Loucy (cell line): ENCODE data around the gene PRR5.

ENCODE experiments used
- H2AFZ ChIP-seq: fragments of 200-600 bp; sonication (generic); 2 replicates; pipeline ENCODE4 v1.6.0; 2016; ENCODE audit warnings: antibody characterized with exemption, mild to moderate bottlenecking, low read length, moderate library complexity
- H3F3A ChIP-seq: fragments of 200-600 bp; 2 replicates; pipeline ENCODE4 v1.6.0; 2016; ENCODE audit warnings: antibody characterized with exemption, low read depth, mild to moderate bottlenecking
- H3K27me3 ChIP-seq: fragments of 200-600 bp; sonication (generic); 2 replicates; pipeline ENCODE4 v1.6.1; 2014; ENCODE audit warnings: low read length, mild to moderate bottlenecking; ENCODE audit not compliant: insufficient read depth, poor library complexity, severe bottlenecking
- H3K36me3 ChIP-seq: fragments of 200-600 bp; sonication (generic); 2 replicates; pipeline ENCODE4 v1.6.1; 2016; ENCODE audit warnings: low read length; ENCODE audit not compliant: insufficient read depth
- H3K4me1 ChIP-seq: fragments of 200-600 bp; sonication (generic); 2 replicates; pipeline ENCODE4 v1.5.1; 2014; ENCODE audit warnings: low read length, mild to moderate bottlenecking; ENCODE audit not compliant: insufficient read depth, poor library complexity, severe bottlenecking
- H3K4me2 ChIP-seq: fragments of 200-600 bp; sonication (generic); 2 replicates; pipeline ENCODE4 v1.6.0; 2014; ENCODE audit warnings: antibody characterized with exemption, low read length, low read depth, mild to moderate bottlenecking; ENCODE audit not compliant: poor library complexity, severe bottlenecking
- H3K4me3 ChIP-seq: fragments of 200-600 bp; sonication (generic); 2 replicates; pipeline ENCODE4 v1.5.1; 2014; ENCODE audit warnings: low read length, mild to moderate bottlenecking, mixed read lengths; ENCODE audit not compliant: poor library complexity, severe bottlenecking
- H3K79me2 ChIP-seq: fragments of 200-600 bp; sonication (generic); 2 replicates; pipeline ENCODE4 v1.6.1; 2014; ENCODE audit warnings: low read length; ENCODE audit not compliant: insufficient read depth
- H3K9ac ChIP-seq: fragments of 200-600 bp; sonication (generic); 2 replicates; pipeline ENCODE4 v1.6.0; 2014; ENCODE audit warnings: mild to moderate bottlenecking, low read depth, low read length, moderate library complexity; ENCODE audit not compliant: poor library complexity, severe bottlenecking
- H3K9me2 ChIP-seq: fragments of 200-600 bp; sonication (generic); replicated peaks from 2 replicates; pipeline ENCODE4 v1.6.1; 2016; ENCODE audit warnings: low read depth, low read length, mixed read lengths
- H3K9me3 ChIP-seq: fragments of 200-600 bp; sonication (generic); 2 replicates; pipeline ENCODE4 v1.6.1; 2014; ENCODE audit warnings: mild to moderate bottlenecking, antibody characterized with exemption, low read length, low read depth; ENCODE audit not compliant: insufficient read depth
- H4K20me1 ChIP-seq: fragments of 200-600 bp; sonication (generic); 2 replicates; pipeline ENCODE4 v1.6.0; 2014; ENCODE audit warnings: antibody characterized with exemption, low read length, mild to moderate bottlenecking; ENCODE audit not compliant: insufficient read depth, poor library complexity, severe bottlenecking
- CTCF ChIP-seq: fragments of 200-600 bp; sonication (generic); conservative IDR thresholded peaks from 2 replicates; pipeline ENCODE4 v1.5.1; 2014; ENCODE audit warnings: mild to moderate bottlenecking, antibody characterized with exemption, low read length
- EZH2phosphoT487 ChIP-seq: fragments of 200-600 bp; IDR thresholded peaks from 2 replicates; pipeline ENCODE4 v1.6.1; 2018; ENCODE audit warnings: antibody characterized with exemption, mild to moderate bottlenecking, moderate library complexity, borderline replicate concordance

PRR5 gene

GRCh38 chr22:44686873-44687600 lies 15.0 kb upstream of the PRR5 start:
- no peak for TF ChIP-seq EZH2phosphoT487
- TF ChIP-seq CTCF = no peak
- H3K9ac ChIP-seq = no peak overlapping the region
- no peak overlapping the region for H2AFZ ChIP-seq
- H3K36me3 ChIP-seq = no peaks in the 10 kb centered on the region
- H3K9me2 ChIP-seq = no peaks in the 10 kb centered on the region
- H3K27me3 ChIP-seq = no peaks in the 10 kb centered on the region
- peaks cover 17% of the 10 kb centered on the region; the same call in 1 of the 2 replicates for H3K79me2 ChIP-seq
- no peak overlapping the region for H3K4me2 ChIP-seq
- peaks cover 37% of the 10 kb centered on the region for H3K4me1 ChIP-seq
- H3K9me3 ChIP-seq = no peaks in the 10 kb centered on the region
- no peaks in the 10 kb centered on the region for H3F3A ChIP-seq
- H3K4me3 ChIP-seq = no peak overlapping the region
- H4K20me1 ChIP-seq = no peaks in the 10 kb centered on the region

GRCh38 chr22:44689173-44689572 lies 12.8 kb upstream of the PRR5 start:
- no peak overlapping the region for H3K4me3 ChIP-seq
- H4K20me1 ChIP-seq = no peaks in the 10 kb centered on the region
- no peaks in the 10 kb centered on the region for H3F3A ChIP-seq
- no peak overlapping the region for H2AFZ ChIP-seq
- H3K4me2 ChIP-seq = no peak overlapping the region
- H3K36me3 ChIP-seq = no peaks in the 10 kb centered on the region
- peaks cover 16% of the 10 kb centered on the region for H3K4me1 ChIP-seq
- H3K9me3 ChIP-seq = no peaks in the 10 kb centered on the region
- no peak overlapping the region for H3K9ac ChIP-seq
- TF ChIP-seq EZH2phosphoT487 = no peak
- H3K9me2 ChIP-seq = no peaks in the 10 kb centered on the region
- H3K79me2 ChIP-seq = 0 out of 2 replicates have a peak, but pooled peaks cover 2% of the 10 kb centered on the region
- no peaks in the 10 kb centered on the region for H3K27me3 ChIP-seq

GRCh38 chr22:44689915-44690524 lies 12.0 kb upstream of the PRR5 start:
- Histone ChIP-seq H3K9me2 (no peaks in the 10 kb centered on the region), H4K20me1 (no peaks in the 10 kb centered on the region), H3K4me2 (no peak overlapping the region), H3K9me3 (no peaks in the 10 kb centered on the region), H2AFZ (no peak overlapping the region), H3K36me3 (no peaks in the 10 kb centered on the region), H3K9ac (no peak overlapping the region), H3K4me1 (peaks cover 8% of the 10 kb centered on the region), H3K27me3 (no peaks in the 10 kb centered on the region), H3K4me3 (no peak overlapping the region), H3K79me2 (no peaks in the 10 kb centered on the region), H3F3A (no peaks in the 10 kb centered on the region)
- TF ChIP-seq CTCF = no peak
- TF ChIP-seq EZH2phosphoT487 = no peak
